ENCODE measurements around the gene CLDN20.

- TF ChIP-seq POLR2AphosphoS5 (IDR thresholded peaks at IDR 0.05) (no peak), POLR2A (IDR thresholded peaks at IDR 0.05) (no peak), CTCF (IDR thresholded peaks at IDR 0.05) (no peak), EP300 (IDR thresholded peaks at IDR 0.05) (no peak)
These were observed 21.0 kb downstream of the CLDN20 start for GRCh38 chr6:155284775-155285174.

Data from upper lobe of left lung (tissue), 4 donors.